Measurements from ENCODE around the gene UPF2. TPM values are rescaled to one million over a fixed set of nuclear protein-coding genes. Genes with fewer than 3 reads are reported as not detected.
A peak's percentile ranks its signal among the peaks of the same experiment; 100 is the strongest.

Gene UPF2
- total RNA-seq, 3 donors from 2014 or later (not counting 1 experiment from before 2014, with no cell fraction given) = 29.3 to 33.2 (median 30.1) TPM

GRCh38 chr10:12081879-12082557 is 39.4 kb upstream of the UPF2 start:
- intact Hi-C loops (cut with micrococcal nuclease) = no loop called here
- TF ChIP-seq, protein P1, sequence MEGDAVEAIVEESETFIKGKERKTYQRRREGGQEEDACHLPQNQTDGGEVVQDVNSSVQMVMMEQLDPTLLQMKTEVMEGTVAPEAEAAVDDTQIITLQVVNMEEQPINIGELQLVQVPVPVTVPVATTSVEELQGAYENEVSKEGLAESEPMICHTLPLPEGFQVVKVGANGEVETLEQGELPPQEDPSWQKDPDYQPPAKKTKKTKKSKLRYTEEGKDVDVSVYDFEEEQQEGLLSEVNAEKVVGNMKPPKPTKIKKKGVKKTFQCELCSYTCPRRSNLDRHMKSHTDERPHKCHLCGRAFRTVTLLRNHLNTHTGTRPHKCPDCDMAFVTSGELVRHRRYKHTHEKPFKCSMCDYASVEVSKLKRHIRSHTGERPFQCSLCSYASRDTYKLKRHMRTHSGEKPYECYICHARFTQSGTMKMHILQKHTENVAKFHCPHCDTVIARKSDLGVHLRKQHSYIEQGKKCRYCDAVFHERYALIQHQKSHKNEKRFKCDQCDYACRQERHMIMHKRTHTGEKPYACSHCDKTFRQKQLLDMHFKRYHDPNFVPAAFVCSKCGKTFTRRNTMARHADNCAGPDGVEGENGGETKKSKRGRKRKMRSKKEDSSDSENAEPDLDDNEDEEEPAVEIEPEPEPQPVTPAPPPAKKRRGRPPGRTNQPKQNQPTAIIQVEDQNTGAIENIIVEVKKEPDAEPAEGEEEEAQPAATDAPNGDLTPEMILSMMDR (IDR thresholded peaks at IDR 0.05) = no peak
- no peak overlapping the region for H3K27ac Mint-ChIP-seq
- DNase-seq (no peak), ATAC-seq (no peak)
- no peaks in the 10 kb centered on the region for H3K9me3 Mint-ChIP-seq
- no peaks in the 10 kb centered on the region for H3K36me3 Mint-ChIP-seq
- peaks cover 0 to 4% of the 10 kb centered on the region in 2 donors for H3K4me1 Mint-ChIP-seq
- Histone ChIP-seq H3K9me3 (ENCODE audit: control insufficient read depth, insufficient read depth, low read length) (no peaks in the 10 kb centered on the region), H3K27me3 (ENCODE audit: control insufficient read depth, insufficient read depth, low read length) (no peaks in the 10 kb centered on the region), H3K4me3 (ENCODE audit: low read length) (no peak overlapping the region), H3K36me3 (ENCODE audit: control insufficient read depth, insufficient read depth, low read length) (peaks cover 19% of the 10 kb centered on the region), H3K27ac (ENCODE audit: low read length) (no peak overlapping the region), H3K4me1 (ENCODE audit: control insufficient read depth, insufficient read depth, low read length) (no peaks in the 10 kb centered on the region)
- 85% methylated on average over 6 of the region's 6 CpGs for WGBS (ENCODE audit: insufficient coverage)
- H3K27me3 Mint-ChIP-seq (ENCODE audit: low read depth in 2 of 2) = no peaks in the 10 kb centered on the region
- no peak overlapping the region for H3K4me3 Mint-ChIP-seq

GRCh38 chr10:12081470-12081869 is 38.9 kb upstream of the UPF2 start:
- ATAC-seq = no peak

DNA sequence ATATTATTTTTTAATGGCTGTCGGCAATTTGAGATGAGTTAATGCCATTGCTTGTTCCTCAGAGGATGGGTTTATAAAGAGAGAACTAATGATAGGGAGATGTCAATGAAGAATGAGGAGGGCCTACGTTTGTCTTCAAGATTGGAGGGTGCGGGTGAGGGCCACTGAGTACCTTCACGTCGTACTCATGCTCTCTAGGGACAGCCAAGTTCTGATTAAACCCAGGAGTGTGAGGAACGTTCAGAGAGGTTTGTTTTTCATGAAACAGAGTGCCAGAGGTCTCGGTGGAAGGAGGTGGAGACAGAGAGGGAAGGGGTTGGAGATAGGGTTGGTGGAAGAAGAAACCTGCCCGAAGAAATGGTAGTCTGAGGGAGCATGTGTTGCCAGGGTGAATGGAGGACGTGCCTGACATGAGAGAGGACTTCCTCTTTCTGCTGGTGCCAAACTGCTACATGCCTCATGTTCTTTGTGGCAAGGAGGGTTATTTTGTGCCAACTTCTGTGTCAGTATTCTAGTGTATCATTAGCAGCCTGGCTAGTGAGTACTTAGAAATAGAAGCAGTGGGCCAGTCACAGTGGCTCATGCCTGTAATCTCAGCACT is 35.1 kb upstream of the UPF2 start:
- peak overlapping the region; percentile 69 for H3K27ac ChIP-seq (ENCODE audit: low read length)
- ATAC-seq (no peak), DNase-seq (no peak)
- H3K27me3 ChIP-seq (ENCODE audit: control insufficient read depth, insufficient read depth, low read length) = no peaks in the 10 kb centered on the region
- Mint-ChIP-seq H3K27me3 (ENCODE audit: low read depth in 2 of 2) (no peaks in the 10 kb centered on the region), H3K27ac (no peak overlapping the region), H3K36me3 (no peaks in the 10 kb centered on the region), H3K4me1 (peaks cover 0 to 4% of the 10 kb centered on the region in 2 donors), H3K4me3 (no peak overlapping the region), H3K9me3 (no peaks in the 10 kb centered on the region)
- 56% methylated on average over 8 of the region's 9 CpGs for WGBS (ENCODE audit: insufficient coverage)
- no peaks in the 10 kb centered on the region for H3K9me3 ChIP-seq (ENCODE audit: control insufficient read depth, insufficient read depth, low read length)
- peaks cover 4% of the 10 kb centered on the region for H3K36me3 ChIP-seq (ENCODE audit: control insufficient read depth, insufficient read depth, low read length)
- TF ChIP-seq, protein P1 (IDR thresholded peaks at IDR 0.05) = no peak
- no peaks in the 10 kb centered on the region for H3K4me1 ChIP-seq (ENCODE audit: control insufficient read depth, insufficient read depth, low read length)
- intact Hi-C loops (cut with micrococcal nuclease) = no loop called here
- H3K4me3 ChIP-seq (ENCODE audit: low read length) = no peak overlapping the region

More at GRCh38 chr10:12081470-12081869, 38.9 kb upstream of the UPF2 start:
- Histone ChIP-seq H3K27me3 (ENCODE audit: control insufficient read depth, insufficient read depth, low read length) (no peaks in the 10 kb centered on the region), H3K4me1 (ENCODE audit: control insufficient read depth, insufficient read depth, low read length) (no peaks in the 10 kb centered on the region), H3K36me3 (ENCODE audit: control insufficient read depth, insufficient read depth, low read length) (peaks cover 14% of the 10 kb centered on the region), H3K4me3 (ENCODE audit: low read length) (no peak overlapping the region), H3K27ac (ENCODE audit: low read length) (no peak overlapping the region), H3K9me3 (ENCODE audit: control insufficient read depth, insufficient read depth, low read length) (no peaks in the 10 kb centered on the region)
- WGBS (ENCODE audit: insufficient coverage) = 97% methylated on average over 8 of the region's 8 CpGs
- H3K4me3 Mint-ChIP-seq = no peak overlapping the region
- H3K4me1 Mint-ChIP-seq = peaks cover 0 to 4% of the 10 kb centered on the region in 2 donors
- no peak for DNase-seq
- no peaks in the 10 kb centered on the region for H3K9me3 Mint-ChIP-seq
- no peak overlapping the region for H3K27ac Mint-ChIP-seq
- intact Hi-C loops (cut with micrococcal nuclease) = no loop called here
- no peaks in the 10 kb centered on the region for H3K36me3 Mint-ChIP-seq
- TF ChIP-seq, protein P1 (IDR thresholded peaks at IDR 0.05) = no peak
- H3K27me3 Mint-ChIP-seq (ENCODE audit: low read depth in 2 of 2) = no peaks in the 10 kb centered on the region
